ENCODE results near the gene LRIF1.

Gene LRIF1

DNA sequence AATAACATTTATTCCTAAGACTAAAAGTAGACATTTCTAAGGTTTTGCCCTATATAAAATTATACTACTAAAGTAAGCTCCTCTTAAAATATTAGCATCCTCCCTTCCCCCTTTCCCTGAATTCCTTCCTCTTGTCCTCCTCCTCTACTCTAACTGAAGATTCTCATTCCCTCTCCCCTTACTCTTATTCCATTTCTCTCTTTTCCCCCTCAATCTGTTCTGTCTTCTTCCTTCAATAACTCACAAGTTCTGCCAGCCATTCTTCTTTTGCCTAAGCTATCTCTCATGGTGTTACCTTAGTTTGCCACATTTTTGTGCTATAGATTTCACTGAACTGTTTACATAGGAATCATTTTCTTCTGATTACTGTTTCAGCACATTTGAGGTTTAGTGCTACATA is 10.7 kb downstream of the LRIF1 start:
- no peak for DNase-seq (ENCODE audit: extremely low spot score)
- ChIA-PET POLR2A (interaction anchor here (1.1 kb wide), 1 partner anchor 11 kb away, joined by 4 read pairs; no protein-coding TSS in a partner anchor), CTCF (interaction anchor here (1.1 to 1.2 kb wide), 2 partner anchors 11 to 249 kb away, joined by 3 to 4 read pairs; no protein-coding TSS in a partner anchor)
- TF ChIP-seq, protein P1, sequence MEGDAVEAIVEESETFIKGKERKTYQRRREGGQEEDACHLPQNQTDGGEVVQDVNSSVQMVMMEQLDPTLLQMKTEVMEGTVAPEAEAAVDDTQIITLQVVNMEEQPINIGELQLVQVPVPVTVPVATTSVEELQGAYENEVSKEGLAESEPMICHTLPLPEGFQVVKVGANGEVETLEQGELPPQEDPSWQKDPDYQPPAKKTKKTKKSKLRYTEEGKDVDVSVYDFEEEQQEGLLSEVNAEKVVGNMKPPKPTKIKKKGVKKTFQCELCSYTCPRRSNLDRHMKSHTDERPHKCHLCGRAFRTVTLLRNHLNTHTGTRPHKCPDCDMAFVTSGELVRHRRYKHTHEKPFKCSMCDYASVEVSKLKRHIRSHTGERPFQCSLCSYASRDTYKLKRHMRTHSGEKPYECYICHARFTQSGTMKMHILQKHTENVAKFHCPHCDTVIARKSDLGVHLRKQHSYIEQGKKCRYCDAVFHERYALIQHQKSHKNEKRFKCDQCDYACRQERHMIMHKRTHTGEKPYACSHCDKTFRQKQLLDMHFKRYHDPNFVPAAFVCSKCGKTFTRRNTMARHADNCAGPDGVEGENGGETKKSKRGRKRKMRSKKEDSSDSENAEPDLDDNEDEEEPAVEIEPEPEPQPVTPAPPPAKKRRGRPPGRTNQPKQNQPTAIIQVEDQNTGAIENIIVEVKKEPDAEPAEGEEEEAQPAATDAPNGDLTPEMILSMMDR (IDR thresholded peaks at IDR 0.05; ENCODE audit: control extremely low read depth, extremely low read depth, low read depth, missing control alignments), result no peak

DNA sequence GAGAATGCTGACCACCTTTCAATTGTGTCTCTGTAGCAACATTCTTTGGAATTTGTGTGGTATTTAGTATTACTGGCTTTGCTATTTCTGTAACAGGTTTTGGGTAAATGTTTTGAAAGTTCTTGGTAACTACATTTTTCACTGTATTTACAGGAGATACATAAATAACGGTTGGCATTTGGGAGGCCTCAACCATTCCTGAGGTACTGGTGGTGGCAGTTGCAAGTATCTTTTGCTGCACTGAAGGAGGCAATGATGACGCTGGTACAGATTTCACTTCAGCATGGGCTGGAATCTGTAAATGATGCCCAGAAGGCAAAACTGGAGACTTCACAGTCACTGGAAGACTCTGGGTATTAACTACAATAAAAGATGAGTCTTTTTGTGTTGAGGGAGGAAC is 11.7 kb downstream of the LRIF1 start:
- TF ChIP-seq, protein P1 (IDR thresholded peaks at IDR 0.05; ENCODE audit: control extremely low read depth, extremely low read depth, low read depth, missing control alignments), result no peak
- POLR2A ChIA-PET, result no interaction called here
- no peak for DNase-seq (ENCODE audit: extremely low spot score)
- CTCF ChIA-PET, result no interaction called here

DNA sequence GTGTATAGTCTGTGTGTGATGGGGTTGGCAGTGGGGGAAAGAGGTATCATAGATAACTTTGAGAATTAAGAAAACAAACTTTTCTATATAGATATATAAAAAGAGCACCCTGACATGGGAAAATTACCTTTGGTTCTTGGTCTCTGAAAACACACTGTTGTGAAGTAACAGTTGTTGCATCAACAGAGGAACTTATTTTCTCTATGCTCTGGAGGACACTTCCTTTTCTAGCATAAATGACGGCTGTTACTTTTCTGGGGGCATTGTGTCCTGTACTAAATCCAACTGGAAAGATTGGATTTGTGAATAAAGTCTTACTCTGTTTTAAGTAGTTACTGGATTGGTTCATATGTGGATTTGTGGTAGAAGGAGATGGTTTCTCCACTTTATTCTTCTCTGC is 12.6 kb downstream of the LRIF1 start:
- POLR2A ChIA-PET, result no interaction called here
- TF ChIP-seq, protein P1 (IDR thresholded peaks at IDR 0.05; ENCODE audit: control extremely low read depth, extremely low read depth, low read depth, missing control alignments), result no peak
- DNase-seq (ENCODE audit: extremely low spot score), result no peak
- CTCF ChIA-PET, result no interaction called here

DNA sequence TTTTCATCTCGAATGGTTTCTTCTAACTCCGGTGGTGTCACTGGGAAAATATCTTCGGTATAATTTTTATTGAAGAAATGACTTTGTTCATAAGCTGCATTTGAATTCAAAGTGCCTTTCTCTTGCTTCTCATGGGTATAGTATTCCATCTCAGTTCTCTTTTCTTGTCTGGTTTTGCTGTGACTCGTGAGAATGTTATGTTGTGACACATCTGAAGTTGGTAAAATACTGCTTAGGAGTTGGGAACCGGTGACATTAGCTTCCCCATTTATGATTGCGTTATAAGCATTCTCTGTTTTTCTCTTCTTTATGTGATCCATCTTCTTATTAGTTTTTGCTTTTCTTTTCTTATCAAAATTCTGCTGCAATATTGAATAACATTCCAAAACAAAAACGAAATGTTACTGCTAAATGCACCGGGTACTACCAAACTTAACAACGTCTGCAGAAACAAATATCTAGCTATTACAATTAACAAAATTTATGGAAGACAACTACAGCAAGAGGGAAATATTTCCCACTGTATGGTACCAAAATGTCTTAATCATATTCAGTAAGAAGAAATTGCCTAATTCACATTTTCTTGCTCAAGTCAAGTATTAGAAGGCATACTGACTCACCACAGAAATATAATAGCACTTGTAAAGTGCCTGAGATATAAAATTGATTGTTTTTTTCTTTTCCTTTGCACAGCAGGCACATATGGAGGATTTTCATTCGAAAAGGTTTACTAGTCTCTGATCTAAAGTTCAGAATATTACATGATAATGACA is 15.5 kb downstream of the LRIF1 start:
- POLR2A ChIA-PET, result no interaction called here
- CTCF ChIA-PET, result interaction anchor here (0.9 to 1.7 kb wide), 5 partner anchors 10 to 82 kb away, joined by 3 to 5 read pairs (median 4); no protein-coding TSS in a partner anchor
- no peak for DNase-seq (ENCODE audit: extremely low spot score)
- TF ChIP-seq, protein P1 (IDR thresholded peaks at IDR 0.05; ENCODE audit: control extremely low read depth, extremely low read depth, low read depth, missing control alignments), result no peak

DNA sequence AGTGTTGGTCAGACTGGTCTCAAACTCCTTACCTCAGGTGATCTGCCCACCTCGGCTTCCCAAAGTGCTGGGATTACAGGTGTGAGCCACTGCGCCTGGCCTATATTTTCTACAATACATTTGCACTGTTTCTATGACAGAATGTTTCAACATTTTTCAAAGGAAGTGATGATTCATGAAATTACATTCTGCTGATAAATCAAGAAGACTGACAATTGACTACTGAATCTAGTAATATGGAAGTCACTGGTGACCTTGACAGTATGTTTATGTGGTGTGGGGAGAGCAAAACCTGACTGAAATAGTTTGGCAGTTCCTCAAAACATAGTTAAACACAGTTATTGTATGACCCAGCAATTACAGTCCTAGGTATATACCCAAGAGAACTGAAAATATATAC is 18.1 kb downstream of the LRIF1 start:
- DNase-seq (ENCODE audit: extremely low spot score), result no peak
- ChIA-PET CTCF (interaction anchor here (1.5 kb wide), 1 partner anchor 19 kb away, joined by 3 read pairs; no protein-coding TSS in a partner anchor), POLR2A (no interaction called here)
- TF ChIP-seq, protein P1 (IDR thresholded peaks at IDR 0.05; ENCODE audit: control extremely low read depth, extremely low read depth, low read depth, missing control alignments), result no peak

DNA sequence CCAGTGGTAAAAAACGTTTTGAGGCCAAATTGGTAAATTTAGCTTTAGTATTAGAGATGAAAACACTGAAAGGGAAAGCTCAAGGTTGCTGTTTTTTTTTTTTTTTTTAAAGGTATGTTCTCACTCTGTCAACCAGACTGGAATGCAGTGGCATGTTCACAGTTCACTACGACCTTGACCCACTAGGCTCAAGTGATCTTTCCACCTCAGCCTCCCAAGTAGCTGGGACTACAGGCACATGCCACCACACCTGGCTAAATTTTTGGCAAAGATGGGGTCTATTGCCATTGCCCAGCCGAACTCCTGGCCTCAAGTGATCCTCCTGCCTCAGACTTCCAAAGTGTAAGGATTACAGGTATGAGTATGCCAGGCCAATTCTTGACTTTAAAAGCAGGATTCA is 18.9 kb downstream of the LRIF1 start:
- no peak for DNase-seq (ENCODE audit: extremely low spot score)
- CTCF ChIA-PET, result interaction anchor here (0.9 to 2.9 kb wide), 5 partner anchors 12 to 178 kb away, joined by 3 to 11 read pairs (median 3); no protein-coding TSS in a partner anchor
- TF ChIP-seq, protein P1 (IDR thresholded peaks at IDR 0.05; ENCODE audit: control extremely low read depth, extremely low read depth, low read depth, missing control alignments), result no peak
- POLR2A ChIA-PET, result interaction anchor here (0.6 to 0.7 kb wide), 2 partner anchors 65 to 1659 kb away, joined by 3 to 7 read pairs; no protein-coding TSS in a partner anchor
